Lung (tissue), 12 donors: ENCODE data around the gene ADCY5. TPM values are rescaled to one million over a fixed set of nuclear protein-coding genes. Genes with fewer than 3 reads are reported as not detected.

ENCODE experiments used
- ATAC-seq: fragments of 200-7000 bp; cut with Tn5 transposase; one replicate; pipeline ENCODE4 v1.9.1; 2020; ENCODE audit warnings: moderate number of reproducible peaks; ENCODE audit not compliant: insufficient read depth, low FRiP score
- DNase-seq, 3 donors: peaks; one replicate each; pipeline ENCODE4 v3.0.0-alpha.2; 2013 to 2017
- H3K27ac ChIP-seq, 2 donors: one replicate each; pipeline ENCODE4 v1.5.1; 2013; ENCODE audit warnings: mild to moderate bottlenecking in 2 of 2, moderate library complexity in 2 of 2, control low read depth in 1 of 2, inconsistent platforms in 1 of 2, low read depth in 1 of 2, low read length in 1 of 2
- H3K27me3 ChIP-seq, 3 donors: one replicate each; pipeline ENCODE4 v1.5.1; 2013; ENCODE audit warnings: low read length in 2 of 3; ENCODE audit not compliant: control insufficient read depth in 3 of 3, insufficient read depth in 3 of 3
- H3K36me3 ChIP-seq, 4 donors: one replicate each; pipeline ENCODE4 v1.5.1; 2013; ENCODE audit warnings: low read length in 4 of 4, mild to moderate bottlenecking in 1 of 4, moderate library complexity in 1 of 4; ENCODE audit not compliant: control insufficient read depth in 4 of 4, insufficient read depth in 4 of 4
- H3K4me1 ChIP-seq, 5 donors: one replicate each; pipeline ENCODE4 v1.5.1; 2013; ENCODE audit warnings: low read length in 5 of 5, mild to moderate bottlenecking in 2 of 5, moderate library complexity in 1 of 5; ENCODE audit not compliant: control insufficient read depth in 5 of 5, insufficient read depth in 5 of 5
- H3K4me3 ChIP-seq: one replicate; pipeline ENCODE4 v1.5.1; 2013; ENCODE audit warnings: mild to moderate bottlenecking, control low read depth, moderate library complexity
- H3K9ac ChIP-seq, 2 donors: one replicate each; pipeline ENCODE4 v1.5.1; 2013; ENCODE audit warnings: low read length in 2 of 2, control low read depth in 1 of 2; ENCODE audit not compliant: insufficient read depth in 1 of 2
- H3K9me3 ChIP-seq, 4 donors: one replicate each; pipeline ENCODE4 v1.5.1; 2013; ENCODE audit warnings: low read length in 3 of 4, mild to moderate bottlenecking in 1 of 4, moderate library complexity in 1 of 4; ENCODE audit not compliant: control insufficient read depth in 4 of 4, insufficient read depth in 3 of 4
- CTCF ChIP-seq: IDR thresholded peaks from 2 replicates; pipeline ENCODE4 v1.5.1; 2012; ENCODE audit warnings: mild to moderate bottlenecking; ENCODE audit errors: control extremely low read depth, extremely low read depth
- whole genome bisulfite sequencing, 2 donors: extraction: QIAGEN DNeasy Blood & Tissue Kit; methylation state at CpG; one replicate each; pipeline ENCODE4 v1.1.7; 2013; 5-methylcytosine and 5-hydroxymethylcytosine counted together
- polyA plus RNA-seq, 2 donors: library from polyadenylated mRNA; stranded (reverse); fragments of 200-250 nt; gene quantifications; one replicate each; pipeline ENCODE4 v1.2.1, GENCODE V29; 2013
- total RNA-seq, 2 donors: library from RNA; depleted of rRNA in 1 of 2; stranded (reverse); fragments of >200 nt in 1 of 2; gene quantifications; one replicate each; pipeline ENCODE4 v1.2.1, GENCODE V29; 2014 to 2021
- donor health status: control.
- donor health status: control.
- donor health status: Bipolar disorder and iron deficiency.
- donor health status: healthy.
- donor health status: DM: yes; HTN: yes; CAD: no.

The ADCY5 gene
- total and polyA plus RNA-seq, 4 donors: 1.2 to 8.4 (median 2.4) TPM

DNA sequence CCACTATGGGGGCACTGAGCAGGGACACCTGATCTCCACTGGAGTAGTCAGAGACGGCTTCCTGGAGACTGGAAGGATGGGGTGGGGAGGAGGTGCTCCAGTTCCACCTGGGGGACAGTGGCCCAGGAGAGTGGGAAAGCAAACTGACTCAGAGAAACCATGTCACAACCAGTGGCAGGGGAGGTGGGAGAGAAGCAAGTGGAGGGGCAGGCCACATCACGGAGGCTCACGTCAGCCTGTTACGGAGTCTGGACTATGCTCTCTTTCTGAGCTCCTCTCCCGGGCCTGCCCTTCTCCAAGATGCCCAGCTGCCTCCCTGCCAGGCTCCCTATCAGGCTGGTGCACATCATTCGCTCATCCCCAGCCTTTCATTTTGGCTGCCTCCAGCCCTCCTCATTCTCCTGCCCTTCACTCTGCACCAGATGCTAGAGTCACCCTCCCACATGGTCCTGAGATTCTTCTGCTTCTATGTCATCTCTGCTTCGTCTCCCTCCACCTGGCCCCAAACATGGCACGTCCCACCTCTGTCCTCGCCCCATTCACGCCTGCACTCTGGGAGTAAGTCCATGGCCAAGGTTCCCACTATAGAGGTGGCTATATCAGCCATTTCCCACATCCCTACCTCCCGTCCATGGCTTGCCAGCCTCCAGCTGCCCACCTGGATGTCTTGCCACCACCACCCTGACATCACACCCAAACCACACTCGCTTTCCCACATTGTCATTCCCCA lies 100.3 kb downstream of the ADCY5 start:
- no peaks in the 10 kb centered on the region for H3K27me3 ChIP-seq
- no peaks in the 10 kb centered on the region for H3K9me3 ChIP-seq
- no peak for TF ChIP-seq CTCF
- ATAC-seq (no peak), DNase-seq (no peak)
- H3K36me3 ChIP-seq: no peaks in the 10 kb centered on the region
- peak overlapping the region in 1 of 2 donors; percentile 12 for H3K27ac ChIP-seq
- WGBS, 2 donors: 84 to 92% methylated on average over 12 of the region's 12 CpGs
- H3K4me1 ChIP-seq: peaks cover 0 to 13% (median 3%) of the 10 kb centered on the region in 5 donors
- H3K4me3 ChIP-seq: no peak overlapping the region
- H3K9ac ChIP-seq: no peak overlapping the region

DNA sequence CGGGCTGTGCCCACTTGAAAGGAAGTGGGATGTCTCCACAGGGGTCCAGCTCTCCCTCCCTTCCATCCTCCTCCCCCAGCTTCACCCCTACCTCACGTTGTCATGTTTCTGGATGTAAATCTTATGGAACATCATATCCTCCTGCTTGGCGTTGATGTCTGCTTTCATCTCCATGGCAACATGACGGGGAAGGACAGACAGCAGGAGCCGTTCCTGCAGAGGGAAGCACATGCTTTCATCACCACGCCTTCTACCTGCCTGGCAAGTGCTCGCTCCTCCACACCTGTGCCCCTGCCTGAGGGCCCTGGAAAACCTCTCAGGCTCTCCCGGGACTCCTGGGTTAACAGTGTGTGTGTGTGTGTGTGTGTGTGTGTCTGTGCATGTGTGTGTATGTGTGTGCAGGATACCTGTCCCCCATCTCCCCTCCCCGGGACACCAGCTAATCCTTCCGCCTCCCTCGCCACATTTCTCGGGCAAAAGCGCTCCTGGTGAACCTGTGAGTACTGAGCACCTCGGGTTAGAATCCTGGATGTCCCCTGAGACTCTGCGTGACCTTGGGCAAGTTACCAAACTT lies 101.1 kb downstream of the ADCY5 start:
- Histone ChIP-seq H3K36me3 (no peaks in the 10 kb centered on the region), H3K9ac (no peak overlapping the region), H3K4me3 (no peak overlapping the region), H3K27me3 (no peaks in the 10 kb centered on the region), H3K4me1 (peaks cover 0 to 14% (median 3%) of the 10 kb centered on the region in 5 donors), H3K9me3 (no peaks in the 10 kb centered on the region), H3K27ac (peak overlapping the region in 1 of 2 donors; percentile 78)
- no peak for TF ChIP-seq CTCF
- WGBS, 2 donors: 61 to 65% methylated on average over 15 of the region's 15 CpGs
- DNase-seq: no peak
- ATAC-seq: no peak

- Histone ChIP-seq H3K27me3 (no peaks in the 10 kb centered on the region), H3K9me3 (peaks cover 0 to 2% (median 0%) of the 10 kb centered on the region in 4 donors), H3K9ac (no peak overlapping the region), H3K4me3 (no peak overlapping the region), H3K36me3 (no peaks in the 10 kb centered on the region), H3K4me1 (peaks cover 0 to 19% (median 3%) of the 10 kb centered on the region in 5 donors), H3K27ac (peak overlapping the region in 1 of 2 donors; percentile 78)
- ATAC-seq (no peak), DNase-seq (no peak)
- WGBS, 2 donors: 68 to 74% methylated on average over 4 of the region's 4 CpGs
- TF ChIP-seq CTCF: no peak
Measured at GRCh38 chr3:123347205-123347604, 101.7 kb downstream of the ADCY5 start.
